Esophagus squamous epithelium (tissue), 4 donors: ENCODE measurements around the gene CLDN4.

Source experiments
- POLR2A ChIP-seq, 4 donors: fragments of 450-650 bp; IDR thresholded peaks; one replicate each; pipeline ENCODE4 v1.6.1; 2017; ENCODE audit warnings: antibody characterized with exemption in 4 of 4, mild to moderate bottlenecking in 4 of 4, moderate library complexity in 3 of 4
- TF ChIP-seq, protein P1 (sequence below), 6 experiments: fragments of 450-650 bp in 4 of 6; fragments of 200-600 bp in 2 of 6; sonication (generic) in 2 of 6; IDR thresholded peaks; one replicate each; pipeline ENCODE4 v1.5.1; 2016 to 2019; ENCODE audit warnings: antibody characterized with exemption in 6 of 6, mild to moderate bottlenecking in 4 of 6, moderate library complexity in 4 of 6

DNA sequence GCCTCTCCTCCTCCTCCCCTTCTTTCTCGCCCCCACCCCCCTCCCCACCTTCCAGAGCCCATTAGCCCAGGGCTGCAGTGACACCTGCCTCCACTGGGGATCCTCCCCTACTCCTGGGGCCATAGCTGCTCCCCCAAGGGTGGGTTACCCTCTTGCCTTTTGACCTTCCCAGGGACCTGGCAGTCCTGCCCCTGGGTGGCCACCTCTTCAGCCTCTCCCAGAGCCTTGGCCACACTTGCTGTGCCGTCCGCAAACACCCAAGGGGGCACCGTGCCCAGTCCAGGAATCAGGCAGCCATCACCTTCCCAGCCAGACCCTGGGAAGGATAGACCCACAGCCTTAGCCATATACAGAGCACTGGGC is 19.8 kb upstream of the CLDN4 start:
- TF ChIP-seq POLR2A (IDR thresholded peaks at IDR 0.05), result no peak
- TF ChIP-seq, protein P1, sequence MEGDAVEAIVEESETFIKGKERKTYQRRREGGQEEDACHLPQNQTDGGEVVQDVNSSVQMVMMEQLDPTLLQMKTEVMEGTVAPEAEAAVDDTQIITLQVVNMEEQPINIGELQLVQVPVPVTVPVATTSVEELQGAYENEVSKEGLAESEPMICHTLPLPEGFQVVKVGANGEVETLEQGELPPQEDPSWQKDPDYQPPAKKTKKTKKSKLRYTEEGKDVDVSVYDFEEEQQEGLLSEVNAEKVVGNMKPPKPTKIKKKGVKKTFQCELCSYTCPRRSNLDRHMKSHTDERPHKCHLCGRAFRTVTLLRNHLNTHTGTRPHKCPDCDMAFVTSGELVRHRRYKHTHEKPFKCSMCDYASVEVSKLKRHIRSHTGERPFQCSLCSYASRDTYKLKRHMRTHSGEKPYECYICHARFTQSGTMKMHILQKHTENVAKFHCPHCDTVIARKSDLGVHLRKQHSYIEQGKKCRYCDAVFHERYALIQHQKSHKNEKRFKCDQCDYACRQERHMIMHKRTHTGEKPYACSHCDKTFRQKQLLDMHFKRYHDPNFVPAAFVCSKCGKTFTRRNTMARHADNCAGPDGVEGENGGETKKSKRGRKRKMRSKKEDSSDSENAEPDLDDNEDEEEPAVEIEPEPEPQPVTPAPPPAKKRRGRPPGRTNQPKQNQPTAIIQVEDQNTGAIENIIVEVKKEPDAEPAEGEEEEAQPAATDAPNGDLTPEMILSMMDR (IDR thresholded peaks at IDR 0.05), result no peak
